ENCODE data around the gene AKAP3. TPM values are rescaled to one million over a fixed set of nuclear protein-coding genes. Genes with fewer than 3 reads are reported as not detected.

The AKAP3 gene
- total and polyA plus RNA-seq, 10 of the 15 experiments (the other 5 are each of a cell fraction or from before 2014, with no cell fraction given), result 0.40 to 2.4 (median 1.3) TPM

DNA sequence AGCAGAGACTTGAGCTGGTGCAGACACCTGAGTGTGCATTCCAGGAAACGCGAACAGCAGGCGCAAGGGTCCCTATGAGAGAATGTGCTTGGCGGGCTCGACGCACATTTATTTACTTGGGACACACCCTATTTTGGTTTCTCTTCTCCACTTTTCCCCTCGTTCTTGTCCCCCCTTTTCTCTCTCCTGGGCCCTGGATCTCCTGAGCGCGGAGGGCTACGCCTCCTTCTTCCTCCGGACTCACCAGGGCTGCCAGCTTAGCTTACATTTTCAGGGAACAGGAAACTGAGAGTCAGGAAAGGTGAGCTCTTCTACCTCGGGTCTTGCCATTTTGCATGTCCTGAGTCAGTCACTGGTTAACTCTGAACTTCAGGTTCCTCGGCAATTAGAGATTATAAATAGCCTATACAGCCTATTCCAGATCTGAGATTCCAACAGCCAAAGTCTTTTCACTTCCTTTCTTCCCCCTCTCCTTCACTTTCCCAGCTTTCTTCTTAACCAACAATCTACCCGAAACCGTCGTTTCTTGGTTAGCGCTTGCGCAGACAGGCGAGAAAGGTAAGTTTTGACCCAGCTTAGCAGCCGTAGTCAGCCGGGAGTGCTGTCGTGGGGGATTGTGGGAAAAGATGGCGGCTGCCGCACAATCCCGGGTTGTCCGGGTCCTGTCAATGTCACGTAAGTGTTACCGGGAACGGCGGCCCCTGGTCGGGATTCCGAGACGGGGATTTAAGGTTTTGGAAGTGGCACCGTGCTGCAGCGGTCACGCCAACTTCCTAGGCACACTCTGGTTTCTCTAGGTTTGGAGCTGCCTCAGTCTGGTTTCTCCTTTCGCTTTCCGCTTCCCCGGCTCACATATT lies at the start of gene AKAP3, which contains the start of gene NDUFA9 (continued):
- TF ChIP-seq JUNB (IDR thresholded peaks at IDR 0.05) (no peak), FOS (IDR thresholded peaks at IDR 0.05; ENCODE audit: borderline replicate concordance, extremely low read depth, insufficient read length) (no peak), NRF1 (conservative IDR thresholded peaks at IDR 0.05; ENCODE audit: low read depth, low read length) (peak; percentile 37; the same call in 1 of the 2 replicates), RFX5 (IDR thresholded peaks at IDR 0.05; ENCODE audit: low read depth, low read length) (no peak), IRF4 (IDR thresholded peaks at IDR 0.05; ENCODE audit: low read depth, low read length) (peak; percentile 79), SPI1 (IDR thresholded peaks at IDR 0.05; ENCODE audit: borderline replicate concordance, insufficient read depth, low read depth, low read length) (no peak), POLR2AphosphoS2 (IDR thresholded peaks at IDR 0.05; ENCODE audit: low read depth, low read length) (peak; percentile 59; the same call in 1 of the 2 replicates), BMI1 (IDR thresholded peaks at IDR 0.05; ENCODE audit: borderline replicate concordance) (no peak), MYC (IDR thresholded peaks at IDR 0.05; ENCODE audit: insufficient read depth, insufficient read length, insufficient replicate concordance, low read length, severe bottlenecking) (no peak), HDGF (IDR thresholded peaks at IDR 0.05) (no peak), FOXK2 (IDR thresholded peaks at IDR 0.05) (no peak), POU2F2 (IDR thresholded peaks at IDR 0.05; ENCODE audit: borderline replicate concordance, low read depth, low read length) (peak; percentile 88), IKZF1 (conservative IDR thresholded peaks at IDR 0.05) (peak; percentile 82), TCF12 (IDR thresholded peaks at IDR 0.05; ENCODE audit: low read depth, low read length) (peak; percentile 51; the same call in 1 of the 2 replicates), CBX5 (IDR thresholded peaks at IDR 0.05; ENCODE audit: low read depth) (peak; percentile 56; the same call in 1 of the 2 replicates), ZZZ3 (IDR thresholded peaks at IDR 0.05; ENCODE audit: control insufficient read depth, insufficient read length, low read depth) (no peak)
- TF ChIP-seq, protein P1, sequence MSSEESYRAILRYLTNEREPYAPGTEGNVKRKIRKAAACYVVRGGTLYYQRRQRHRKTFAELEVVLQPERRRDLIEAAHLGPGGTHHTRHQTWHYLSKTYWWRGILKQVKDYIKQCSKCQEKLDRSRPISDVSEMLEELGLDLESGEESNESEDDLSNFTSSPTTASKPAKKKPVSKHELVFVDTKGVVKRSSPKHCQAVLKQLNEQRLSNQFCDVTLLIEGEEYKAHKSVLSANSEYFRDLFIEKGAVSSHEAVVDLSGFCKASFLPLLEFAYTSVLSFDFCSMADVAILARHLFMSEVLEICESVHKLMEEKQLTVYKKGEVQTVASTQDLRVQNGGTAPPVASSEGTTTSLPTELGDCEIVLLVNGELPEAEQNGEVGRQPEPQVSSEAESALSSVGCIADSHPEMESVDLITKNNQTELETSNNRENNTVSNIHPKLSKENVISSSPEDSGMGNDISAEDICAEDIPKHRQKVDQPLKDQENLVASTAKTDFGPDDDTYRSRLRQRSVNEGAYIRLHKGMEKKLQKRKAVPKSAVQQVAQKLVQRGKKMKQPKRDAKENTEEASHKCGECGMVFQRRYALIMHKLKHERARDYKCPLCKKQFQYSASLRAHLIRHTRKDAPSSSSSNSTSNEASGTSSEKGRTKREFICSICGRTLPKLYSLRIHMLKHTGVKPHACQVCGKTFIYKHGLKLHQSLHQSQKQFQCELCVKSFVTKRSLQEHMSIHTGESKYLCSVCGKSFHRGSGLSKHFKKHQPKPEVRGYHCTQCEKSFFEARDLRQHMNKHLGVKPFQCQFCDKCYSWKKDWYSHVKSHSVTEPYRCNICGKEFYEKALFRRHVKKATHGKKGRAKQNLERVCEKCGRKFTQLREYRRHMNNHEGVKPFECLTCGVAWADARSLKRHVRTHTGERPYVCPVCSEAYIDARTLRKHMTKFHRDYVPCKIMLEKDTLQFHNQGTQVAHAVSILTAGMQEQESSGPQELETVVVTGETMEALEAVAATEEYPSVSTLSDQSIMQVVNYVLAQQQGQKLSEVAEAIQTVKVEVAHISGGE (CRISPR knock-in tag; IDR thresholded peaks at IDR 0.05), result no peak
- TF ChIP-seq, protein P2, sequence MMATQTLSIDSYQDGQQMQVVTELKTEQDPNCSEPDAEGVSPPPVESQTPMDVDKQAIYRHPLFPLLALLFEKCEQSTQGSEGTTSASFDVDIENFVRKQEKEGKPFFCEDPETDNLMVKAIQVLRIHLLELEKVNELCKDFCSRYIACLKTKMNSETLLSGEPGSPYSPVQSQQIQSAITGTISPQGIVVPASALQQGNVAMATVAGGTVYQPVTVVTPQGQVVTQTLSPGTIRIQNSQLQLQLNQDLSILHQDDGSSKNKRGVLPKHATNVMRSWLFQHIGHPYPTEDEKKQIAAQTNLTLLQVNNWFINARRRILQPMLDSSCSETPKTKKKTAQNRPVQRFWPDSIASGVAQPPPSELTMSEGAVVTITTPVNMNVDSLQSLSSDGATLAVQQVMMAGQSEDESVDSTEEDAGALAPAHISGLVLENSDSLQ (IDR thresholded peaks at IDR 0.05), result peak; percentile 49; the same call in 1 of the 2 replicates
- TF ChIP-seq, protein P3, sequence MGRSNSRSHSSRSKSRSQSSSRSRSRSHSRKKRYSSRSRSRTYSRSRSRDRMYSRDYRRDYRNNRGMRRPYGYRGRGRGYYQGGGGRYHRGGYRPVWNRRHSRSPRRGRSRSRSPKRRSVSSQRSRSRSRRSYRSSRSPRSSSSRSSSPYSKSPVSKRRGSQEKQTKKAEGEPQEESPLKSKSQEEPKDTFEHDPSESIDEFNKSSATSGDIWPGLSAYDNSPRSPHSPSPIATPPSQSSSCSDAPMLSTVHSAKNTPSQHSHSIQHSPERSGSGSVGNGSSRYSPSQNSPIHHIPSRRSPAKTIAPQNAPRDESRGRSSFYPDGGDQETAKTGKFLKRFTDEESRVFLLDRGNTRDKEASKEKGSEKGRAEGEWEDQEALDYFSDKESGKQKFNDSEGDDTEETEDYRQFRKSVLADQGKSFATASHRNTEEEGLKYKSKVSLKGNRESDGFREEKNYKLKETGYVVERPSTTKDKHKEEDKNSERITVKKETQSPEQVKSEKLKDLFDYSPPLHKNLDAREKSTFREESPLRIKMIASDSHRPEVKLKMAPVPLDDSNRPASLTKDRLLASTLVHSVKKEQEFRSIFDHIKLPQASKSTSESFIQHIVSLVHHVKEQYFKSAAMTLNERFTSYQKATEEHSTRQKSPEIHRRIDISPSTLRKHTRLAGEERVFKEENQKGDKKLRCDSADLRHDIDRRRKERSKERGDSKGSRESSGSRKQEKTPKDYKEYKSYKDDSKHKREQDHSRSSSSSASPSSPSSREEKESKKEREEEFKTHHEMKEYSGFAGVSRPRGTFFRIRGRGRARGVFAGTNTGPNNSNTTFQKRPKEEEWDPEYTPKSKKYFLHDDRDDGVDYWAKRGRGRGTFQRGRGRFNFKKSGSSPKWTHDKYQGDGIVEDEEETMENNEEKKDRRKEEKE (IDR thresholded peaks at IDR 0.05), result no peak
